HepG2 (cell line): Measurements from ENCODE around the gene PIP4K2B.

Source experiments
- CTCF ChIP-seq: sonication (generic); formaldehyde crosslinking; IDR thresholded peaks from 2 replicates; pipeline ENCODE4 v1.5.0; 2020; ENCODE audit warnings: mild to moderate bottlenecking, missing genetic modification reagents, moderate library complexity
- EZH2 ChIP-seq: conservative IDR thresholded peaks from 2 replicates; pipeline ENCODE4 v1.6.1; 2012; ENCODE audit warnings: mild to moderate bottlenecking, low read depth, low read length, moderate library complexity
- FOXJ3 ChIP-seq: sonication (generic); formaldehyde crosslinking; IDR thresholded peaks from 2 replicates; pipeline ENCODE4 v1.4.0; 2020; ENCODE audit warnings: missing genetic modification reagents, mild to moderate bottlenecking, borderline replicate concordance
- FOXO1 ChIP-seq: sonication (generic); formaldehyde crosslinking; IDR thresholded peaks from 2 replicates; pipeline ENCODE4 v1.4.0; 2020; ENCODE audit warnings: missing genetic modification reagents
- HDAC2 ChIP-seq: sonication (generic); formaldehyde crosslinking; IDR thresholded peaks from 2 replicates; pipeline ENCODE4 v1.4.0; 2020; ENCODE audit warnings: missing genetic modification reagents
- KAT7 ChIP-seq: IDR thresholded peaks from 2 replicates; pipeline ENCODE4 v1.6.1; 2018; ENCODE audit warnings: borderline replicate concordance, missing compliant biosample characterization
- RORA ChIP-seq: sonication (generic); formaldehyde crosslinking; IDR thresholded peaks from 2 replicates; pipeline ENCODE4 v1.5.0; 2020; ENCODE audit warnings: mild to moderate bottlenecking, missing genetic modification reagents, moderate library complexity
- ZKSCAN5 ChIP-seq: sonication (generic); formaldehyde crosslinking; IDR thresholded peaks from 2 replicates; pipeline ENCODE4 v1.5.1; 2020; ENCODE audit warnings: mild to moderate bottlenecking, missing genetic modification reagents
- ZNF772 ChIP-seq: sonication (generic); formaldehyde crosslinking; IDR thresholded peaks from 2 replicates; pipeline ENCODE4 v1.5.0; 2020; ENCODE audit warnings: mild to moderate bottlenecking, missing genetic modification reagents
- ZNF891 ChIP-seq: sonication (generic); formaldehyde crosslinking; IDR thresholded peaks from 2 replicates; pipeline ENCODE4 v1.5.0; 2020; ENCODE audit warnings: mild to moderate bottlenecking, missing genetic modification reagents

DNA sequence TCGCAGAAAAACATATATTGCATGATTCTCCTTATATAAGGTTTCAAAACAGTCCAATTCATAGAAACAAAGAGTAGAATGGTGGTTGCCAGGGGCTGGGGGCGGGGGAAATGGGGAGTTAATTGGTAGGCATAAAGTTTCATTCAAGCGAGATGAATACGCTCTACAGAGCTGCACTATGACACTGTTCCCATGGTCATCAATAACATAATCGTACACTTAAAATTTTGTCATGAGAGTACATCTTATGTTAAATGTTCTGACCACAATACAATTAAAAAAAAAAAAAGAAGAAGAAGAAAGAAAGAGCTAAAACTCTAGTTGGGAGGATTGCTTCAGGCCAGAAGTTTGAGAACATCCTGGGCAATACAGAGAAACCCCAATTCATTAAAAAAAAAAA lies 5.1 kb downstream of the PIP4K2B start:
- no peak for TF ChIP-seq FOXO1 (CRISPR knock-in tag)
- TF ChIP-seq FOXJ3 (CRISPR knock-in tag): no peak
- TF ChIP-seq KAT7 (CRISPR knock-in tag): no peak
- TF ChIP-seq ZKSCAN5: no peak
- no peak for TF ChIP-seq EZH2
- no peak for TF ChIP-seq CTCF (CRISPR knock-in tag)
- TF ChIP-seq RORA (CRISPR knock-in tag): no peak
- TF ChIP-seq HDAC2 (CRISPR knock-in tag): no peak
- TF ChIP-seq ZNF772 (CRISPR knock-in tag): no peak
- TF ChIP-seq ZNF891 (CRISPR knock-in tag): no peak
